SIG-M5 treated with dmso at 0.1 percent for 504 hours (cell line): Measurements from ENCODE around the gene TCEAL2.
"Not testable (repeated sequence)": the region's sequence is repeated elsewhere in the genome, so short reads cannot be mapped to it uniquely, and the experiment has no call there.

Experiments
- DNase-seq: peaks from one replicate; lab custom pipeline; 2025; ENCODE audit not compliant: unreplicated experiment; lab: John Stamatoyannopoulos, UW

The TCEAL2 gene

GRCh38 chrX:102125436-102125835 lies at the start of gene TCEAL2:
TCEAL2 (plus strand) TSS chrX:102125679; CDS start chrX:102126831, 1,152 bp downstream.
- not testable (repeated sequence) for DNase-seq

- no peak for DNase-seq
Measured at GRCh38 chrX:102077426-102077825, 48.1 kb upstream of the TCEAL2 start.

GRCh38 chrX:102085706-102086105 lies 39.8 kb upstream of the TCEAL2 start:
- DNase-seq: no peak

GRCh38 chrX:102113367-102113766 lies 12.1 kb upstream of the TCEAL2 start:
- no peak for DNase-seq

- no peak for DNase-seq
Measured at GRCh38 chrX:102115748-102116147, 9.7 kb upstream of the TCEAL2 start.

GRCh38 chrX:102125014-102125413 lies 465 bp upstream of the TCEAL2 start:
- not testable (repeated sequence) for DNase-seq

GRCh38 chrX:102126080-102126818 lies 770 bp downstream of the TCEAL2 start:
- DNase-seq: not testable (repeated sequence)

- no peak for DNase-seq
Measured at GRCh38 chrX:102126863-102127262, 1.4 kb downstream of the TCEAL2 start.

GRCh38 chrX:102129473-102129872 lies 4.0 kb downstream of the TCEAL2 start:
- DNase-seq: no peak

- no peak for DNase-seq
Measured at GRCh38 chrX:102138064-102138463, 12.6 kb downstream of the TCEAL2 start.

GRCh38 chrX:102140876-102141275 lies 15.4 kb downstream of the TCEAL2 start:
- not testable (repeated sequence) for DNase-seq

- DNase-seq: not testable (repeated sequence)
Measured at GRCh38 chrX:102141631-102142030, 16.2 kb downstream of the TCEAL2 start.

GRCh38 chrX:102142274-102142673 lies 16.8 kb downstream of the TCEAL2 start, which contains the start of gene TCEAL6:
TCEAL6 (minus strand) TSS chrX:102142481.
- DNase-seq: not testable (repeated sequence)

- no peak for DNase-seq
Measured at GRCh38 chrX:102154218-102154860, 28.9 kb downstream of the TCEAL2 start.

- no peak for DNase-seq
Measured at GRCh38 chrX:102154900-102155805, 29.7 kb downstream of the TCEAL2 start.

- DNase-seq: peak; percentile 20
Measured at GRCh38 chrX:102155806-102156179, 30.3 kb downstream of the TCEAL2 start, which contains the start of gene BEX5. BEX5 (minus strand) TSS chrX:102155977; CDS start chrX:102154265, 1,712 bp downstream.
